HG02970 (cell line): ENCODE data around the gene CDK15.
"Not testable (repeated sequence)": the region's sequence is repeated elsewhere in the genome, so short reads cannot be mapped to it uniquely, and the experiment has no call there.

Experiments
- ATAC-seq: cut with Tn5 transposase; IDR thresholded peaks from one replicate; pipeline ENCODE4 v1.9.1; 2021; ENCODE audit warnings: mild to moderate bottlenecking, moderate library complexity, moderate number of reproducible peaks; ENCODE audit not compliant: unreplicated experiment, low FRiP score

The CDK15 gene

DNA sequence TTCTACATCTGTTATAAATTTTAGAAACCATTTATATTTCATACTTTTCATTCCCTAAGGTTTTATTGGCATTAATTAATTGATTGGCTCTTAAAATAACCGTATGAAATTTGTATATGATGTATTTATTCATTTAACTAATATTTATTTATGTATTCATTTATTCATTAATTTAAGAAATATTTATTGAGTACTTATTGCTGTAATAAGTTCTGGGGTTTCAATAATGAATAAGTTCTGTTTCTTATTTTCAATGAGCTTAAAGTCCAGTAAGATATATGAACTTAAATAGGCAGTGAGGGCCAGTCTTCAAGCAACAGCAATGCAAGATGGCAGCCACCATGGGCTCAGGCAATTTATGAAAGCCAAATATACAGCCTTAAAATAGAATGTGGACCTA is 17.9 kb downstream of the CDK15 start:
- no peak for ATAC-seq

GRCh38 chr2:201827621-201828020 is 21.3 kb downstream of the CDK15 start:
- ATAC-seq: no peak

GRCh38 chr2:201828220-201828619 is 21.9 kb downstream of the CDK15 start:
- no peak for ATAC-seq

- no peak for ATAC-seq
Observed at GRCh38 chr2:201830666-201831065, 24.3 kb downstream of the CDK15 start.

GRCh38 chr2:201831469-201831868 is 25.1 kb downstream of the CDK15 start:
- no peak for ATAC-seq

- ATAC-seq: no peak
Observed at GRCh38 chr2:201833781-201834180, 27.4 kb downstream of the CDK15 start.

- no peak for ATAC-seq
Observed at GRCh38 chr2:201835066-201835465, 28.7 kb downstream of the CDK15 start.

GRCh38 chr2:201837391-201837790 is 31.1 kb downstream of the CDK15 start:
- no peak for ATAC-seq

DNA sequence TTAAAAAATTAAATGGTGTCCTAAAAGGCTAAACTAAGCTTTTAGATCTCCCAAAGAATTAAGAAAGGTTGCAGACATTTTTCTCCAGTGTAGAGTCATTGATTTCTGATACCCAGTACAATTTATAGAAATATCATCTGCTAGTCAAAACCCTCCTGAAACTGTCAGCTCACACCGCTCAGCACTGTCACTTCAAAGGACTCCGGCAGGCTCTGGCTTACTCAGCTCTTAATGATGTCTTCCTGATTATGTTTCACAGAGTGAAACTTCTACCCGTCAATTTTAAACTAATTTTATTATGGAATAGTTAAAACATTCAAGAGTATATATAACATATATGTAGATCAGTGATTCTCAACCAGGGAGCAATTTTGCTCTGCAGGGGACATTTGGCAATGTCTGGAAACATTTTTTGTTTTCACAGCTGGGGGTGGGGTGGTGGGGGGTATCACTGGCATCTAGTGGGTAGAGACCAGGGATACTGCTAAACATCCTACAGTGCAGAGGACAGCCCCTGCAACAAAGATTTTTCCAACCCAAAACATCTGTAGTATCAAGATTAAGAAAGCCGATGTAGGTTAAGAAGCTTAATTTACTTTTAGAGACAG is 31.6 kb downstream of the CDK15 start:
- no peak for ATAC-seq

- ATAC-seq: no peak
Observed at GRCh38 chr2:201839727-201840126, 33.4 kb downstream of the CDK15 start.

GRCh38 chr2:201840726-201841125 is 34.4 kb downstream of the CDK15 start:
- ATAC-seq: no peak

DNA sequence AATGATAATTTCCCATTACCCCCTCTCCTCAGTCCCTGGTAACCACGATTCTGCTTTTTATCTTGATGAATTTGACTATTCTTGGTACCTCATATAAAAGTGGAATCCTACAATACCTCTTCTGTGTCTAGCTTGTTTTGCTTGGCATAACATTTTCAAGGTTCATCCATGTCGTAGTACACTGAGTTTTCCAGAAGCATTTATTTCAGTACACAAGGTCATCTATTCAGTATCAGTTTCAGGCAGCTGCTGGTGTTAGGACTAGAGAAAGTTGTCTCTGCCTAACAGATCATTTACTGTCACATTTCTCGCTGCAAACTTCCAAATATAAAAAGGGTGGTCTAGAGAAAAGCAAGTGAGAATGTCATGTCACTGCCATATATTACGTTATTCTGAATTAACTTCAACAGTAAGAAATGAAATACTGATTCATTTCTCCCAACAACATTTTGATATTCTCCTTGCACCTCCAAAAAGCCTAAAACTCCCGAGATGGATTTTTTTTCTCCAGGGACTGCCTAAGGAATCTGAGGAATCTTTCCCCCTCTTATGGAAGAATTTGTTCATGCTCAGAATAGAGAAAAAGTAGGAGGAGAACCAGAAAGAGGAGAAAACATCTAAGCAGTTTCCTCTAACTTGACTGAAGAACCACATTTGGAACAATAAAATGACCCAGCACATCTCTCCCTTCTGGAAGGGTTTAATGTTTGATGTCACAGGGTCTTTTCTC is 36.0 kb downstream of the CDK15 start:
- ATAC-seq: no peak

GRCh38 chr2:201844922-201845321 is 38.6 kb downstream of the CDK15 start:
- ATAC-seq: not testable (repeated sequence)

DNA sequence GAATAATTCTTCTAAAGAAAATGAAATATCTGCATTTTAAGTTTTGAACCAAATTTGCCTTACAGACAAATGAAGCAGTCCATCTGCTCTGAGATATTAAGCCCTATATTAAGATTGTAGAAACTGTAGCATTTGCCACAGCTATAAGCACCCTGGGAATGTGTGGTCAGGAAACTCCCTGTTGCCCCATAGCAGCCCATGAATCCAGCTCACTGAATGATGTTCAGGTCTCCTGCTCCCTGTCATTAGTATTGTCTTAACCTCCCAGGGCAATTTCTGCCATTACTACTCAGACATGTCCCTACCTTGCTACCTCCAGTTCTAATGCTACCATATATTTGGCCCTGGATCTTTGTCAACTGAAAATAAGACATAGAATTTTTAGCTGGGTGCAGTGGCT is 41.1 kb downstream of the CDK15 start:
- no peak for ATAC-seq

DNA sequence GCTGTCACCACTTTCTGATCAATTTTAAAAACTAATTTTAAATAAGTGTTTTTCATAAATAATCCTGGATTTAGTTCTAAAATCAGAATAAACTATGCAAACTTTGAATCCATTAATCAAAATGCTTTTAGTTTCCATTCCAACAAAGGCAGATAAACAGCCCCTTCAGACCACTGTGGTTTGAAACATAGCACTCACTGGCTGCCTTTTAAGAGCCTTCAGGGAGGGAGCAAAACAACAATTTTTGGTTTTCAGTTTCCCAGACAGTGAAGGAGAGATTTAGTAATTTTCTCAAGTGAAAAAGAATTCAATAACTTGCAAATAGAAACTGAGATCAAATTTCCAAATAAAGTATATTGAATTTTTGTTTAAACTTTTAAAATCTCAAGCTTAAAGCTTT is 46.1 kb downstream of the CDK15 start:
- ATAC-seq: no peak

GRCh38 chr2:201852878-201853415 is 46.6 kb downstream of the CDK15 start:
- ATAC-seq: no peak

GRCh38 chr2:201854221-201854801 is 48.0 kb downstream of the CDK15 start:
- ATAC-seq: no peak

DNA sequence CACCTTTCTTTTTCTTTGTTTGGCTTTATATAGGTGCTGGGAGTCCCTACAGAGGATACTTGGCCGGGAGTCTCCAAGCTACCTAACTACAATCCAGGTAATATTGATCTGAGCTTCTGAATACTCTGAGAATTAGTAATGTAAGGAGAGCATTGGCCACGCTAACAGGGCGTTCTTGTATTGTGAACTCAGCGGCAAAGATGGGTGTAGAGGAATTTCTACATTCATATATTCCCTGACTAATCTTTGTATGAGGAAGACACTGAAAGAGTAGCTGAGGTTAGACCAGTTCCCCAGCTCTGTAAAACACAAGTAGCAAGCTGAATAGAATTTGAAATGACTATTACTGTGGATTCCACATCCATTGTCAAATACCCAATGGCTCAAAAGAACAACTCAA is 48.5 kb downstream of the CDK15 start:
- no peak for ATAC-seq

DNA sequence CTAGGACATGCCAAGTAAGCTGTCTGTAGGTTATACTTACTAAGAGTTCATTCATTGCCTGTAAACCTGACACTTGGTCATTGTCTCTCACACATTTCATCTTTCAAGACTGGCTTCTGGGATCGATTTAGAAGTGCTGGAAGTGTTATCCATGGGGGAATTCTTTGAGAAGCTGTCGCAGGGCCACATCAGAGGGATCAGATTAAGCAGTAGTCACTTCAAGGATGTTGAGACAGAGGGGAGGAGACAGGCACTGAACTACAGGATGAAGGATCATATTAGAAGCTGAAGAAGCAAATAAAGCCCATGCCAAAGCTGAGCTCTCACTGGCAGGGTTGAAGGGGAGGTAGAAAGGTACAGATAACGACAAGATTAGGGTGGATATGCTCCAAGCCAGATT is 49.0 kb downstream of the CDK15 start:
- no peak for ATAC-seq

GRCh38 chr2:201857326-201857725 is 51.0 kb downstream of the CDK15 start:
- ATAC-seq: no peak

- ATAC-seq: no peak
Observed at GRCh38 chr2:201858281-201859184, 52.2 kb downstream of the CDK15 start.
